Stomach (tissue), 9 donors: ENCODE results near the gene WNK2. TPM values are rescaled to one million over a fixed set of nuclear protein-coding genes. Genes with fewer than 3 reads are reported as not detected.

Source experiments
- DNase-seq, 2 donors: peaks; one replicate each; pipeline versions ENCODE4 v3.0.0 to v3.0.0-alpha.2; 2013 to 2019
- H3K27ac ChIP-seq, 5 donors: fragments of 200-600 bp in 4 of 5; sonication (generic) in 4 of 5; one replicate each; pipeline ENCODE4 v1.5.1; 2013 to 2019; ENCODE audit warnings: mild to moderate bottlenecking in 1 of 5, moderate library complexity in 1 of 5
- H3K27me3 ChIP-seq, 3 donors: fragments of 200-600 bp; sonication (generic); one replicate each; pipeline ENCODE4 v1.5.1; 2017 to 2019; ENCODE audit warnings: mixed run types in 1 of 3
- H3K36me3 ChIP-seq, 4 donors: fragments of 200-600 bp; sonication (generic); 1 replicate in 3 of 4; 2 replicates in 1 of 4; pipeline ENCODE4 v1.5.1; 2016 to 2019
- H3K4me1 ChIP-seq, 4 donors: fragments of 200-600 bp; sonication (generic); one replicate each; pipeline ENCODE4 v1.5.1; 2016 to 2019
- H3K4me3 ChIP-seq, 4 donors: fragments of 200-600 bp; sonication (generic) in 3 of 4; one replicate each; pipeline ENCODE4 v1.5.1; 2016 to 2019; ENCODE audit warnings: mild to moderate bottlenecking in 1 of 4
- H3K9me3 ChIP-seq, 4 donors: fragments of 200-600 bp; sonication (generic); one replicate each; pipeline ENCODE4 v1.5.1; 2016 to 2019
- EP300 ChIP-seq: sonication (generic); formaldehyde crosslinking; IDR thresholded peaks from one replicate; pipeline ENCODE4 v1.6.1; 2017; ENCODE audit warnings: antibody characterized with exemption
- POLR2A ChIP-seq, 4 donors: fragments of 450-650 bp; IDR thresholded peaks; one replicate each; pipeline ENCODE4 v1.6.1; 2016; ENCODE audit warnings: antibody characterized with exemption in 4 of 4, control low read depth in 2 of 4, mild to moderate bottlenecking in 1 of 4, moderate library complexity in 1 of 4
- POLR2AphosphoS5 ChIP-seq, 3 donors: sonication (generic); formaldehyde crosslinking; IDR thresholded peaks; one replicate each; pipeline ENCODE4 v1.6.1; 2016; ENCODE audit warnings: antibody characterized with exemption in 3 of 3
- WGBS, 5 donors: extraction: QIAGEN DNeasy Blood & Tissue Kit in 3 of 5; methylation state at CpG; one replicate each; pipeline versions ENCODE4 v1.1.5 to v1.1.7; 2013 to 2018; 5-methylcytosine and 5-hydroxymethylcytosine counted together
- intact Hi-C: fragments of 100-400 bp; cut with DNase I; formaldehyde crosslinking; loops from one replicate; pipeline ENCODE4 v1.15.1; 2023; ENCODE audit warnings: low total_unique reads
- polyA plus RNA-seq, 3 donors: library from polyadenylated mRNA; stranded (reverse); fragments of 200-250 nt; gene quantifications; one replicate each; pipeline ENCODE4 v1.2.3, GENCODE V29; 2013
- total RNA-seq, 5 donors: library from RNA; depleted of rRNA; stranded (reverse); fragments of >200 nt; gene quantifications; one replicate each; pipeline versions ENCODE4 v1.1.0 to v1.2.3, GENCODE V29; 2014 to 2016
- TF ChIP-seq, protein P1 (sequence below), 7 experiments: fragments of 450-650 bp in 4 of 7; fragments of 200-600 bp in 3 of 7; sonication (generic) in 3 of 7; IDR thresholded peaks; one replicate each; pipeline ENCODE4 v1.5.1; 2016 to 2019; ENCODE audit warnings: antibody characterized with exemption in 7 of 7, control low read depth in 2 of 7, mild to moderate bottlenecking in 1 of 7
- donor health status: healthy with polysubstance abuse.
- donor health status: Bipolar disorder and iron deficiency.
- donor health status: healthy.

Gene WNK2
- total and polyA plus RNA-seq, 8 donors, result 1.2 to 700 (median 15.9) TPM

GRCh38 chr9:93262537-93263310, 78.8 kb downstream of the WNK2 start:
- H3K36me3 ChIP-seq, result peaks cover 0 to 24% (median 7%) of the 10 kb centered on the region in 4 donors
- peaks cover 8 to 26% (median 16%) of the 10 kb centered on the region in 4 donors for H3K4me1 ChIP-seq
- H3K9me3 ChIP-seq, result no peaks in the 10 kb centered on the region
- WGBS, 5 donors, result 38 to 62% (median 42%) methylated on average over 18 to 19 of the region's 19 CpGs
- peak overlapping the region; percentile 64 to 82 (median 66) for H3K27ac ChIP-seq
- TF ChIP-seq POLR2A (IDR thresholded peaks at IDR 0.05) (no peak), POLR2AphosphoS5 (IDR thresholded peaks at IDR 0.05) (peak in 2 of 3 donors; percentile 45 to 53)
- intact Hi-C loops, result no loop called here
- H3K27me3 ChIP-seq, result no peaks in the 10 kb centered on the region
- DNase-seq, result peak; percentile 53 to 70
- H3K4me3 ChIP-seq, result no peak overlapping the region

GRCh38 chr9:93263334-93264229, 79.6 kb downstream of the WNK2 start:
- H3K27me3 ChIP-seq, result no peaks in the 10 kb centered on the region
- WGBS, 5 donors, result 88 to 94% (median 93%) methylated on average over 28 to 41 of the region's 41 CpGs
- peaks cover 0 to 33% (median 13%) of the 10 kb centered on the region in 4 donors for H3K36me3 ChIP-seq
- peak overlapping the region in 4 of 5 donors; percentile 64 to 71 (median 66) for H3K27ac ChIP-seq
- H3K4me1 ChIP-seq, result peaks cover 8 to 31% (median 23%) of the 10 kb centered on the region in 4 donors
- peak in 1 of 2 donors; percentile 1 for DNase-seq
- TF ChIP-seq POLR2A (IDR thresholded peaks at IDR 0.05), result no peak
- TF ChIP-seq, protein P1, sequence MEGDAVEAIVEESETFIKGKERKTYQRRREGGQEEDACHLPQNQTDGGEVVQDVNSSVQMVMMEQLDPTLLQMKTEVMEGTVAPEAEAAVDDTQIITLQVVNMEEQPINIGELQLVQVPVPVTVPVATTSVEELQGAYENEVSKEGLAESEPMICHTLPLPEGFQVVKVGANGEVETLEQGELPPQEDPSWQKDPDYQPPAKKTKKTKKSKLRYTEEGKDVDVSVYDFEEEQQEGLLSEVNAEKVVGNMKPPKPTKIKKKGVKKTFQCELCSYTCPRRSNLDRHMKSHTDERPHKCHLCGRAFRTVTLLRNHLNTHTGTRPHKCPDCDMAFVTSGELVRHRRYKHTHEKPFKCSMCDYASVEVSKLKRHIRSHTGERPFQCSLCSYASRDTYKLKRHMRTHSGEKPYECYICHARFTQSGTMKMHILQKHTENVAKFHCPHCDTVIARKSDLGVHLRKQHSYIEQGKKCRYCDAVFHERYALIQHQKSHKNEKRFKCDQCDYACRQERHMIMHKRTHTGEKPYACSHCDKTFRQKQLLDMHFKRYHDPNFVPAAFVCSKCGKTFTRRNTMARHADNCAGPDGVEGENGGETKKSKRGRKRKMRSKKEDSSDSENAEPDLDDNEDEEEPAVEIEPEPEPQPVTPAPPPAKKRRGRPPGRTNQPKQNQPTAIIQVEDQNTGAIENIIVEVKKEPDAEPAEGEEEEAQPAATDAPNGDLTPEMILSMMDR (IDR thresholded peaks at IDR 0.05), result no peak
- TF ChIP-seq EP300, result no peak
- no peak for TF ChIP-seq POLR2AphosphoS5 (IDR thresholded peaks at IDR 0.05)
- intact Hi-C loops, result no loop called here
- no peak overlapping the region for H3K4me3 ChIP-seq
- no peaks in the 10 kb centered on the region for H3K9me3 ChIP-seq

DNA sequence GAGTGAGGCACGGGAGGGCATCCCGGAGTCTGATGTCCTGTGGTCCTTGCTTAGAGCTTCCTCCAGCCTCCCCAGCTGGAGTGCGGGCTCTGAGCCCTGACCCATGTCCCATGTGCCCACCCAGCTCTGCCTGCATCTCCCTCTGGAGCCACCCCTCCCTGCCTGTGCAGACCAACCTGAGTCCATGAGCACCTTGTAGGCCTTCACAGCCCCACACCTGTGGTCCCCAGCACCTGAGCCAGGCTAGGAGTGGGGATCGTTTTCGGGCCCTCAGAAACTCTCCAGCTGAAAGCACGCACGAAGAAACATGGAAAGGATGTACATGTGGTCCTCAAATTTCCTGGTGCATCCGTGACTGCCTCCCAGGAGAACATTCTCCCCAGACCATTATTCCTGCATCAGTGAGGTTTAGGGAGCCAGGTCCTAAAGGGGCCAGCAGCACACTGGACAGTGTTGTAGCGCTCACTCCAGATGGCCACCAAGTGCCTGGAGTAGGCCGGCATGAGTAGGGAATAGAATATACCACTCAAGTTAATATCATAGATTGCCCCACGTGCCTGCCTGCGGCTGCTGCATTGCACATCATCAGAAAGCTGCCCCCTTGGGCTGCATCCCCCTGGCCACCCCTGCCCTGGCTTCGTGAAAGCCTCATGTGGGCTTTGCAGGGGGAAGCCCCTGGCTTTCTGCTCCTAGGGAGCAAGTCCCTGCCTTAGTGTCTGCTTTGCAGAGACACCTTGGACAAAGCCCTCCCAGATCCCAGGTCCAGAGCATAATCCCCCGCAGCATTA, 80.6 kb downstream of the WNK2 start:
- Histone ChIP-seq H3K9me3 (no peaks in the 10 kb centered on the region), H3K27me3 (no peaks in the 10 kb centered on the region), H3K4me3 (no peak overlapping the region), H3K36me3 (peaks cover 0 to 37% (median 15%) of the 10 kb centered on the region in 4 donors), H3K27ac (no peak overlapping the region), H3K4me1 (peaks cover 8 to 33% (median 30%) of the 10 kb centered on the region in 4 donors)
- DNase-seq, result no peak
- 91 to 95% (median 94%) methylated on average over 13 to 14 of the region's 14 CpGs for whole genome bisulfite sequencing, 5 donors
- intact Hi-C loops, result no loop called here
- TF ChIP-seq POLR2A (IDR thresholded peaks at IDR 0.05) (no peak), POLR2AphosphoS5 (IDR thresholded peaks at IDR 0.05) (no peak), EP300 (no peak)
- TF ChIP-seq, protein P1 (IDR thresholded peaks at IDR 0.05), result no peak

GRCh38 chr9:93265301-93265971, 81.5 kb downstream of the WNK2 start:
- no peak overlapping the region for H3K4me3 ChIP-seq
- no peak for TF ChIP-seq EP300
- TF ChIP-seq, protein P1 (IDR thresholded peaks at IDR 0.05), result no peak
- no peak for TF ChIP-seq POLR2A (IDR thresholded peaks at IDR 0.05)
- no peak for TF ChIP-seq POLR2AphosphoS5 (IDR thresholded peaks at IDR 0.05)
- no peaks in the 10 kb centered on the region for H3K9me3 ChIP-seq
- peaks cover 8 to 34% (median 30%) of the 10 kb centered on the region in 4 donors for H3K4me1 ChIP-seq
- DNase-seq, result no peak
- no peaks in the 10 kb centered on the region for H3K27me3 ChIP-seq
- WGBS, 5 donors, result 82 to 91% (median 83%) methylated on average over 12 of the region's 12 CpGs
- H3K36me3 ChIP-seq, result peaks cover 0 to 46% (median 15%) of the 10 kb centered on the region in 4 donors
- intact Hi-C loops, result no loop called here
- H3K27ac ChIP-seq, result no peak overlapping the region
